ENCODE results near the gene CRY1.
"Not testable (repeated sequence)": the region's sequence is repeated elsewhere in the genome, so short reads cannot be mapped to it uniquely, and the experiment has no call there.

The CRY1 gene

DNA sequence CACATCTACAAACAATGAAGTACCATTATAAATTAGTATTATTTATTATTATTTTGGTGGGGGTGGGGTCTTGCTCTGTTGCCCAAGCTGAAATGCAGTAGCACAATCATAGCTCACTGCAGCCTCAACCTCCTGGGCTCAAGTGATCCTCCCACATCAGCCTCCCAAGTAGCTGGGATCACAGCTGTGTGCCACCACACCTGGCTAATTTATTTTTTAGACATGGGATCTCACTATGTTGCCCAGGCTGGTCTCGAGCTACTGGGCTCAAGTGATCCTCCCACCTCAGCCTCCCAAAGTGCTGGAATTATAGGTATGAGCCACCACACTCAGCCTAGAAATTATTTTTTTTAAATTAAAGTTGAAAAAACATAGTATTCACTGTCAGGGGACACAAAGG is 15.0 kb upstream of the CRY1 start:
- DNase-seq, result not testable (repeated sequence)

DNA sequence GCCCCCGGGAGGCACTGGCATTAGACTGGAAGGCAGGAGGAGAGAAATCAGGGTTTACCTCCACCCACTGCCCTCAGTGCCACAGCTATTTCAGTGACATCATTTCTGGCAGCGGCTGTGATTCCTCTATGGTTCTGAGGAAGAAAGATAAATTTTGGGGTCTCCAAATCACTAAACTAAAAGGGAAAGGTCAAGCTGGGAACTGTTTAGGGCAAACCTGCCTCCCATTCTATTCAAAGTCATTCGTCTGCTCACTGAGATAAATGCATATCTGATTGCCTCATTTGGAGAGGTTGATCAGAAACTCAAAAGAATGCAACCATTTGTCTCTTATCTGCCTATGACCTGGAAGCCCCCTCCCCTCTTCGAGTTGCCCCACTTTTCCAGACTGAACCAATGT is 14.0 kb upstream of the CRY1 start:
- no peak for DNase-seq

DNA sequence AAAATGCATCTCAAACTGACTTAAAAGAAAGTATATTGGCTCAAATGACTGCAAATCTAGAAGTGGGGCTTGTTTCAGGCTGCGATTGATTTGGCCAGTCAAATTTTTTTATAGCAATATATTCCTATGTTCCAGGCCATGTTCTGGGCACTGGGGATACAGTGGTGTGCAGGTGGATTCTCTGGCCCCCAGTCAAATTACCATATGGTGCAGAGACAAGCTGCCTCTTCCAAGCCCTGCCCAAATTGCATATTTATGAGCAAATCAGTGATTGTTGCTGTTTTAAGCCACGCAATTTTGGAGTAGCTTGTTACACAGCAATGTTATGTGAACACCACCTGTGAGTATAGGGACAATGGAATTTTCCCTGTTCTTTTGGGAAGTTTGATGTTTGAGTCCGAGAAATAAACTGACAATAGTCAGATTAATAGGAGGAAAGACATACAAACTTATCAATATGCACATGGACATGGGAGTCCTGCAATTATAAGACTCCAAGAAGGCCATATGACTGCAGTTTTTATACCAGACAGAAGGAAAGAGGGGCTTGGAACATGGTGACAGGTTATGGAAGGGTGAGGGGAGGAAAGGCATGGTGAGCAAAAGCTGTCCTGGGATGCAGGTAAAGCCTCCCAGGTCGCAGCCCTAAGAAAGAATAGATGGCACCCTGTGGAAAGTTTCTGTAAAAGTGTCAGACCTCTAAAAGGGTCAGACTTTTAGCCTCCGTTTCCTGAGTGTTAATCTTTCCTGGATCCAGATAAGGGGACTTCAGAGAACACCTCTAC is 13.1 kb upstream of the CRY1 start:
- no peak for DNase-seq

DNA sequence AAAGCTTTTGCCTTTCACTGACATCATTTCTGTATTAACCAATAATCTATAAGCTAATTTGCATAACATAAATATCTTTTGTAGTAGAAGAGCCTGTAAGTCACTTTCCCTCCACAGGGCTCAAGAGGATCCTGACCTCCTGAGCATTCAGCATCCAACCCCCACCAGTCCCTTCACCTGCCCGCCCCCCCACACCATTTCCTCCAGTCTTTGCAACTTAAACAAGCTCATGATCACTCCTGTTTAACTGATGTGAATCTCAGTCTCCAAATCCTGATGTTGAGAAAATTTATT is 12.0 kb upstream of the CRY1 start:
- no peak for DNase-seq

DNA sequence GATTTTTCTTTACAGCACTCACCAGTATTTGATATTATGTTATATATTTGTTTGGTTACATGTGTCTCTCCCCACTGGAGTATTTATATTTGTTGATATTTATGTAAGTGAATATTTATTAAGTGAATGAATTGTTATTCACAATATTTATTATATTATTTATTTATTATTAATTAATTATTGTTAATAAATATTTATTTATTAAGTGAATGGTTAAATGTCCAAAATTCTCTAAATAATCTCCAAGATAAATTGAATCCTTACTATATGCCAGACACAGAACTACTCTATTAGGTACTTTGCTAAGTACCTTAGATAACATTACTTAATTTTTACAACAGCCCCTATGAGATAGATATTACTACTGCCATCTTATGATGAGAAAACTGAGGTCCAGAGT is 10.2 kb upstream of the CRY1 start:
- no peak for DNase-seq

DNA sequence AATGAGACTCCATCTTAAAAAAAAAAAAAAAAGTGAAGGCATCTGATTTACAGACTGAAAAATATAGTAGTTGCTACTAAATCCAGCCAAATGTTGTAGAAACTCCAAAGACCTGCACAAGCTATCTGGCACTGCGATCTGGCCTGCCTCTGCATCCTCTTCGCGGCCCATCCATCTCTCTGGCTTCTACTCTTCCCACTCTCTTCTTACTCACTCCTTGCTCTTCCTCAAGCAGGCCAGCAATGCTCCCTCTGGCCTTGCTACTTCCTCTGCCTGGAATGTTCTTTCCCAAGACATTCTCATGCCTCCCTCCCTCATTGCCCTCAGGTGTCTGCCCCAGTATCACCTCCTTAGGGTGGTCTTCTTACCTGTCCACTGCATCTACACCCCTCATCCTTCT is 9.7 kb upstream of the CRY1 start:
- peak in 1 of 4 experiments; percentile 6 for DNase-seq

DNA sequence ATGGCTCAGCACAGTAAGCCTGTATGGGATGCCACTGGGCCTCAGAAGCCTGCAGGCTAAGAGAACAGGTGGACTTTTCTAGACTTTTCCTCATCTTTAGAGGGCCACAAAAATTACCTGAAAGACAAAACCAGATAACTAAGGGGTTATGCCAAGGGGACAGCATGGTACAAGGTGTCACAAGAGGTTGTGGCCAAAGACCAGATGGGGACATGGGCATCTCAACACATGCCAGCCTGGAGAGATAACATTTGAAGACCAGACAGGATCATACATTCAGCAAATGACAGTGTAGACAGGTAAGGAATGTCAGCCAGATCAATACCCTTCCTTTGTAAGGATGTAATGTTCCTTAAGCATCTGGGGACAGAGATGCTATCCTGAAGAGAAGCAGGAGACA is 8.9 kb upstream of the CRY1 start:
- no peak for DNase-seq

DNA sequence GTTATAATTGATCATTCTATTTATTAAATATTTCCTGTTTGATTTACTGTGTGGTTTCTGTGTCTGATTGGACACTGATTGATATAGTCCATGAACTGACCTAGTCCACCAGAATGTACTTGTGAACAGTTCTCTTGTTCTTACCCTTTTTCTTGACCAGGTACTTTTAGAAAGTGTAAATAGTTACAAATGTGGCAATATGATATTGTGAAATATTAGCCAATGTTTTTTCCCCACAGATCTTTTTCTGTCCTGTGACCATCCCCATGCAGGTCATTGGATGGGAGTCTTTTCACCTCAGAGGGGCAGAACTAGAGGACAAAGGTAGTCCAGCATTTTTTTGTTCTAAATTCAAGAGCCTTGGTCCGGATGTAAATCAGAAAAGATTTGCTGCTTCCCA is 8.3 kb upstream of the CRY1 start:
- DNase-seq, result no peak

DNA sequence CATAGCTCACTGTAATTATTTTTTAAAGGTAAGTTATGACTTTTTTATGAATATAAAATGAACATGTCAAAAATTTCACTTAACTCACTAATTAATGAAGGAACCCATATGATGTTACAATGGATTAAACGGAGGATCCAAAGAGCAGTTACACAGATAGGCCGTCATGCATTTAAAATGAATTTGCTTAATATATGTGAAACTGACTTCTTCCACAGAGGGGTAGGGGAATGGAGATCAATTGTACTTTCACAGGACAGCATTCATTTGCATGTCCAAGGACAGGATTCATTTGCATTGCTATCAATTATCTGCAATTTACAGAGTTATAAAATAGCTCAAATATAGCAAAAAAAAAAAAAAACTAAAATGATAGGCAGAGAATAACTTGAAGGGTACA is 6.6 kb upstream of the CRY1 start:
- no peak for DNase-seq

DNA sequence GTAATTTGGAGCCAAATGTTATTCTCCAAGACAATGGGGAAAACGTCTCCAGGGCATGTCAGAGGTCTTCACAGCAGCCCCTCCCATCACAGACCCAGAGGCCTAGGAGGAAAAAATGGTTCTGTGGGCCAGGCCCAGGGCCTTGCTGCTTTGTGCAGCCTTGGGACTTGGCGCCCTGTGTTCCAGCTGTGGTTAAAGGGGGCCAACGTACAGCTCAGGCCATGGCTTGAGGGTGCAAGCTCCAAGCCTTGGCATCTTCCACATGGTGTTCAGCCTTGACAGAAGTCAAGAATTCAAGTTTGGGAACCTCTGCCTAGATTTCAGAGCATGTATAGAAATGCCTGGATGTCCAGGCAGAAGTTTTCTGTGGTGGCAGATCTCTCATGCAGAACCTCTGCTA is 3.2 kb upstream of the CRY1 start:
- DNase-seq, result no peak

DNA sequence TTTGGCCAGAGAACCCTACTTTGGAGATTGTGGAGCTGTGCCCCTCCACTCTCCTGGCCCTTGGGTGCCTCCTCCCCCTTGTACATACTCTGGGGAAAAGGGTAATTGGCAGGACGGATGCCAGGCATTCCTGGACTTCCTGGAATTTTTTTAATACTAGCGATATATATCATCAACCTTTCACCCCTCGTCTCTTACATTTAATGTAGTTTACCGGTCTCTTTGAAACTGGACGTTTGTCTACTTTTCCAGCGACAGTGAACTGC is 767 bp upstream of the CRY1 start:
- DNase-seq, result no peak

DNA sequence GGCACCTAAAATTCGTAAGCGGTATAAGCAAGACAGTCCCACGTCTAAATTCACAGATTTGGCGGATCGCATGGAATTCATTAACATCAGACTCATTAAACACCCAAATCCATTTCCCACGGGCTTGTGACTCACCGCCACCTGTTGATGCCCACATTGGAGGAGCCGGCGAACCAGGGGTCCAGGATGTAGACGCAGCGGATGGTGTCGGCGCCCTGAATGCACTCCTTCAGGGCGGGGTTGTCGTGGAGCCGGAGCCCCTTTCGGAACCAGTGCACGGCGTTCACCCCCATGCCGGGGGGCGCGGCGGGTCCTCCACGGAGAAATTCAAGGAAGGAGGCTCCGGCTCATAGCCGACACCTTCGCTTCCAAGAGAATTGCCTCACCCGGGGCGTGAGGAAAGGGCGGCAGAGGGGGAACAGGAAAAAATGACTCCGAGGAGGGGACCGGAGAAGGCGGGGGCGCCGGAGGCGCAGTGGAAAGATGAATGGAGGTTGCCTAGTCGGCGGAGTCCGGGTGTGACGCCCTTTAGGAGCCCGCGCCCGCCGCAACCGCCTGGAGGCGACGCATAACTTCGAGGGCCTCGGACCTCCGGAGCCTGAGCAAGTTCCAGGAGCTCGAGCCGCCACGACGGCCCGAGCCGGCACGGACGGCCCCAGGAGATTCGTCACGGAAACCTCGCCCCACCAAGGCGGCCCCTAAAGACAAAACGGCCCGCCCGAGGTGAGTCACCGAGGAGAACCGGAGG is 506 bp downstream of the CRY1 start:
- peak in 3 of 4 experiments; percentile 56 to 68 (median 58) for DNase-seq

DNA sequence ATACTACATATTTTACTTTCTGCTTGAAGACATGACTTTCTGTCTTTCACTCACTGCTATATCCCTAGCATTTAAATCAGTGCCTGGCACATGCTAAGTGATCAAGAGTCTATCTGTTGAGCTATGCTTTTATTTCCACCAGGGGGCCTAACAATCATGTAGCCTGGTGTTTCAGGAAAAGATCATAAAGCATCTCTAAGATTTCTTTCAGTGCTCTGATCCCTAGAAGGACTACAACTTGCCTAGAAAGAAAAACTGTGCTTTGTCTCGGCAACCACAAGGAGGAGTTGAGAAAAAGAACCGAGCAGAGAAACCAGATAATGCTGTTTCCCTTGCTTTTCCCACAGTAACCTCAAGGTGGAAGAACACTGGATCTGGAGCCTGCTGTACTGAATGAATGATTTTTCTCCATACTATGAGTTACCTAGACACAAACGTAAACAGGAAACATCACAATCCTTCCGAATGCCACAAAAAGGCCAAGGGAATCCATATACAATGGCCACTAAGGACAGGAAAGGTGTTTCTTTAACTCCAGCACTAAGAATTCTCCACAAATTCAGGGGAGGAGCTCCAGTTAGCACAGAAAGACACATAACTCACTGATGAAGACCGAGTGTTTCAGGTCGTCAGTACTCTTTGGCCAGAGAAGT is 1.2 kb downstream of the CRY1 start:
- DNase-seq, result peak; percentile 73 to 87 (median 80)

DNA sequence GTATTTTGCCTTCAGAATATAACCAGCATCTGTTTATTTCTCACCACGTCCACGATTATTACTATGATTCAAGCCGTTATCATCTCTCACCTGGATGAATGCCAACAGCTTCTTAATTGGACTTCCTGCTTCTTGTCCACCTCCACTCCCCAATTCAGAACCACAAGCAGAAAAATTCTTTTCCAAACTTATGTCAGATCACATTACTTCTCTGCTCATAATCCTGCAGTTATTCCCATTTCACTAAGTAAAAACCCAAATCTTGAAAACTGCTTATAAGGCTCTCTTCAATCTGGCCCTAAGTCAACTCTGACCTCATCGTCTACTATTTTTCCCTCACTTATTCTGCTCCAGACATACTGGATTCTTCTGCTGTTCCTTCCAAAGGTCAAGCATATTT is 2.0 kb downstream of the CRY1 start:
- no peak for DNase-seq

DNA sequence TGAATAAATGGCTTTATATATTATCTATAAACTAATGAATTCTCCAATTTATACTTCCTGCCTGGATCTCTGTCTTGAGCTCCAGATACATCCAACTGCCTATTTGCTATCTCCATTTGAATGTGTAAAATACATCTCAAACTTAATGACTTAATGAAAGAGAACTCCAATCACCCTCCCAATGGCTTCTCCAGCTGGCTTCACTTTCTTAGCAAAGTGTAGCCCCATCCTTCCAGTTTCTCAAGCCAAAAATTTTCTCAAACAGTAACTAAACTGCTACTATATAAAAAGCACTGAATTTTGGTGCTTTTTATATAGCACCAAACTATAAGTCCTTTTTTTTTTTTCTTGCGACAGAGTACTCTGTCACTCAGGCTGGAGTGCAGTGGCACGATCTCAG is 2.6 kb downstream of the CRY1 start:
- DNase-seq, result no peak

DNA sequence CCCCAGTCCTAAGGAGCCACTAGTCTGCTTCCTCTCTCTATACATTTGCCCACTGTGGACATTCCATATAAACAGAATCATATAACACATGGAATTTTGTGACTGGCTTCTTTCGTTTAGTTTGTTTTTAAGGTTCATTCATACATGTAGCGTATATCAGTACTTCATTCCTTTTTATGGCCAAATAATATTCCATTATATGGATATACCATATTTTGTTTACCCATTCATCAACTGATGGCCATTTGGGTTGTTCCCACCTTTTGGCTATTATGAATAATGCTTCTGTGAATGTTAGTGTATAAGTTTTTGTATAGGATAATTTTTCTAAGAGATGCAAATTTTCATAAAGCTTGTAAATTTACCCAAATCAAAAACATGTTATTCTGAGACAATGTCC is 4.4 kb downstream of the CRY1 start:
- no peak for DNase-seq

DNA sequence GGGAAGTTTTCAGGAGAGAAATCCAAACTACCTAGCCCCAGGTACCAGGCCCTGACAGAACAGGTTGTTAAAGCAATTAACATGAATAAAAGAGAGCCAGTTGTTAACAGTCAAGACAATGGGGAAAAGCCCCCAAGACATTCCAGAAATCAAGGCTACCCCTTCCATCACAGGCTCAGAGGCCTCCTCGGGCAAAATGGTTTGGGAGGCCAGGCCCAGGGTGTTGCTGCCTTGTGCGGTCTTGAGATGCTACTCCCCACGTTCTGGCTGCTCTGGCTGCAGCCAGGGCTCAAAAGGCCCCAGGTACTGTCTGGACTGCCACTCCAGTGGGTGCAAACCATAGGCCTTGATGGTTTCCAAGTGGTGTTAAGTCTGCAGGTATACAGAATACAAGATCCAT is 7.0 kb downstream of the CRY1 start:
- no peak for DNase-seq

DNA sequence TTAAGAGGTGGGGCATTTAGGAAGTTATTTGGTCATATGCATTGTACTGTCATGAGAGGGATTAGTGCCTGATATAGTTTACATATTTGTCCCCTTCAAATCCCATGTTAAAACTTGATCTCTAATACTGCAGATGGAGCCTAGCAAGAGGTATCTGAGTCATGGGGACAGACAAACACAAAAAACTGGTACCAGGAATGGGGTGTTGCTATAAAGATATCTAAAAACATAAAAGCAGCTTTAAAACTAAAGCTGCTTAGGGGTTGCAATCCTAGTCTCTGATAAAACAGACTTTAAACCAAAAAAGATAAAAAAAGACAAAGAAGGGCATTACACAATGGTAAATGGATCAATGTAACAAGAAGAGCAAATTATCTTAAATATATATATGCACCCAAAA is 11.6 kb downstream of the CRY1 start:
- DNase-seq, result no peak

DNA sequence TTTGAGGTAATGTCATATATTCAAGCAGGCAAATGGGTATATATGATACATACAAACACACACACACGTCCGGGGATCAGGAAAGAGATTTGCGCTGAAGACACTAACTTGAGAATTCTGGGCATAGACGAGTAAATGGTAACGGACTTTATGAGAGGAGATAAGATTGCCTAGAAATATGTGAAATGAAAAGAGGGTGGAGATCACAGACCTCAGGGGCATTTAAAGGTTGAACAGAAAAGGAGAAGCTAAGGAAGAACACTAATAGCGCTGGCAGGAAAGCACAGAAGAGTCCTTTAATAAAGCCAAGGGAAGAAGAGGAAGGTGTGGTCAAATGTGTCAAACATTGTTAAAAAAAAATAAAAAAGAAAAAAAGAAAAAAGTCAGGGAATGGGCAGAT is 13.1 kb downstream of the CRY1 start:
- peak in 2 of 4 experiments; percentile 19 to 25 for DNase-seq

DNA sequence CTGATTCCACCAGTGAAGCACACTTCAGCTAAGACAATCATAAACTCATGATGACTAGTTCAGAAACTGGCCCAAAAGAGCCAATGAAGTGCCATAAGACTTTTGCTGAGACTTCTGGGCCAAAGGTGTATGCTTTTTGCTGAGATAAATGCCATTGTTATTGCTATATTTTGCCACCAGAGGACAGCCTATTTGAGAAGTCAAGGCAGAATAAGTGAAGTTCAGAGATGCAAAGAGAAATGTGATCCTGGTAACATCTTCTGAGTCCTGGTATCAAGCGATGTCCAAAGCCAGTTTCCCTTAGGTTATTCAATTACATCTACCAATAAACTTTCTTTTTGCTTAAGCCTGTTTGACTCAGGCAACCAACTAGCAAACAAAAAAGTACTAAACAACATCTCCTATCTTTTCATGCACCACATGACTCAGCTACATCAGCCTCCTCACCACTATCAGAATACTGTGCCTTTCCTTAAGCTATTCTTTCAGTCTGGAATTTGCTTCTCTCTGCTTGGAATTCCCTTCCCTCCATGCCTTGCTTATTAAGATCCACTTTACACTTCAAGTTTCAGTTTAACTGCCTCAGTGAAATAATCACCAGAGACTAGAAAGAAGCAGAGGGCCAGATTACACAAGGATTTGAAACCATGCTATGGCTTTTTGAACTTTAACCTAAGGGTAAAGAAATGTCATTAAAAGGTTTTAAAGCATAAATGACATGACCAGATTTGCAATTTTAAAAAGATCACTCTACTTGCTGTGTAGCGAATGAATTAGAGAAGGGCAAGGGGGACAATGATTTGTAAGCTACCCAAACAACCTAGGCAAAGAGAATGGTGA is 14.0 kb downstream of the CRY1 start:
- DNase-seq, result peak in 3 of 4 experiments; percentile 8 to 37 (median 33)

DNA sequence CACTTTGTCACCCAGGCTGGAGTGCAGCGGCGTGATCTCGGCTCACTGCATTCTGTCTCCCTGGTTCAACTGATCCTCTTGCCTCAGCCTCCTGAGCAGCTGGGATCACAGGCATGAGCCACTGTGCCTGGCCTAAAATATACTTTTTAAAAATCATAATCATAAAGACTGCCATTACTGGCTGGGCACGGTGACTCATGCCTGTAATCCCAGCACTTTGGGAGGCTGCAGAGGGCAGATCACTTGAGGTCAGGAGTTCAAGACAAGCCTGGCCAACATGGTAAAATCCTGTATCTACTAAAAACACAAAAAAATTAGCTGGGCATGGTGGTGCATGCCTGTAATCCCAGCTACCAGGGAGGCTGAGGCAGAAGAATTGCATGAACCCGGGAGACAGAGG is 20.1 kb downstream of the CRY1 start:
- DNase-seq, result not testable (repeated sequence)

DNA sequence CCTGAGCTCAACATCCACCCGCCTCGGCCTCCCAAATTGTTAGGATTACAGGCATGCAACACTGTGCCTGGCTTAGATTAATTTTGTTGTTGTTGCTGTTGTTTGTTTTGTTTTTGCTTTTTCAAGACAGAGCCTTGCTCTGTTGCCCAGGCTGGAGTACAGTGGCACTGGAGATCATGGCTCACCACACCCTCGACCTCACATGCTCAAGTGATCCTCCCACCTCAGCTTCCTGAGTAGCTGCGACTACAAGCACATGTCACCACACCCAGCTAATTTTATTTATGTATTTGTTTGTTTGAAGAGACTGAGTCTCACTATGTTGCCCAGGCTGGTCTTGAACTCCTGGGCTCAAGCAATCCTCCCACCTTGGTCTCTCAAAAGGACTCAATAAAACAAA is 26.7 kb downstream of the CRY1 start:
- peak in 2 of 4 experiments; percentile 6 to 7 for DNase-seq

DNA sequence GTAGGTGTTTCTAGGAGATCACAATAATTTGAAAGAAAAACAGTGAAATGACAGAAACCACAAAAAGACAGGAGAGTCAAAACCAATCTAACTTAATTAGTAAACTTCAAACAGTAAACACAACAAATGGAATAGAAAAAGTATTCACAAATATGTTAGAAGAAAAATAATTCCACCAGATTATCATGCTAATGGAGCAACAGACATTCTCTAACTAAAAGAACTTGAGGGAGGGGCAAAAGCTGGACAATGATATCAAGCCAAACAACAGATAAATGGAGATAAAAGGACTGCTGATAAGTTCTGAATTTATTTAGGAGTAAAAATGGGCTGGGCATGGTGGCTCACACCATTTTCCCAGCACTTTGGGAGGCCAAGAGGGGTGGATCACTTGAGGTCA is 28.7 kb downstream of the CRY1 start:
- no peak for DNase-seq

Measured in suppressor macrophage (primary cell).